ENCODE data around the gene UST.
"Not testable (repeated sequence)": the region's sequence is repeated elsewhere in the genome, so short reads cannot be mapped to it uniquely, and the experiment has no call there.

The UST gene

GRCh38 chr6:149102324-149102723 is 355.5 kb downstream of the UST start:
- no peak for DNase-seq

- not testable (repeated sequence) for DNase-seq
Observed at GRCh38 chr6:149103950-149104349, 357.1 kb downstream of the UST start.

DNA sequence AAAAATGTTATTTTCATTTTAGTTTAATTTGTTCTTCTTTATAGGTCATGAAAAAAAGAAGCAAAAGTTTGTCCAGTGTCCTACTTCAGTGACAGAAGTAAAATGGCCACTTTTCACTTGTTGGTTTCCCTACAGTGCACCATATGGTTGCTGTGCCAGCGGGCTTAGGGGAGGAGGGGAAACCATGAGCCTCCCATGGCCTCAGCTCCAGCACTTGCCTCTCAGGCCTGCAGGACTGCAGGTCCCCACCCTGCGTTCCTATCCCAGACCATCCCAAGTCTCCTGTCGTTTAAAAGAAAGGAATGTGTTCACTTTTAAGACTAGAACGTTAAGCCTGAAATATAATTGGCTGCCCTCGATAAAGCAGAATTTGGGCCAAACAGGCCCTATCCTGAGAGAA is 360.7 kb downstream of the UST start:
- no peak for DNase-seq

- DNase-seq = no peak
Observed at GRCh38 chr6:149108038-149108748, 361.4 kb downstream of the UST start.

GRCh38 chr6:149108749-149109100 is 361.9 kb downstream of the UST start:
- no peak for DNase-seq

- no peak for DNase-seq
Observed at GRCh38 chr6:149109397-149110070, 362.7 kb downstream of the UST start.

- no peak for DNase-seq
Observed at GRCh38 chr6:149111556-149112115, 364.8 kb downstream of the UST start.

GRCh38 chr6:149112976-149113375 is 366.1 kb downstream of the UST start:
- no peak for DNase-seq

DNA sequence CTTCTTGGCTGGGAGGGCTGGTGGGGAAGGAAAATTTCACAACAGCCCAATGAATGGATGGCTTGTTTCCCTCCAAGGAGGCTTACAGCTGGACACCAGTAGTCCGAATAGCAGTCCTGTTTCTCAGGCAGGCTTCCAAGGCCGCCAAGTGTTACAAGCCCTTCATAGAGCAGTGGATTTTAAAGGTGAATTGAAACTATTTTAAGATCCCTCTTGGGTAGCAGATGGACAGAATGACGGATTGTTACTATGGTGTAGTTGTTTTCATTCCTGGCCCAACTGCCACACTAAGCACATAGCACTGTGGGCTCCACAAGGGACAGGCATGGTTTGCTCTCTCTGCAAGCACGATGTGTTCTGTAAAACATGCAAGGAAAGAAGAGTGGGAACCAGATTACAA is 367.3 kb downstream of the UST start:
- DNase-seq = no peak

DNA sequence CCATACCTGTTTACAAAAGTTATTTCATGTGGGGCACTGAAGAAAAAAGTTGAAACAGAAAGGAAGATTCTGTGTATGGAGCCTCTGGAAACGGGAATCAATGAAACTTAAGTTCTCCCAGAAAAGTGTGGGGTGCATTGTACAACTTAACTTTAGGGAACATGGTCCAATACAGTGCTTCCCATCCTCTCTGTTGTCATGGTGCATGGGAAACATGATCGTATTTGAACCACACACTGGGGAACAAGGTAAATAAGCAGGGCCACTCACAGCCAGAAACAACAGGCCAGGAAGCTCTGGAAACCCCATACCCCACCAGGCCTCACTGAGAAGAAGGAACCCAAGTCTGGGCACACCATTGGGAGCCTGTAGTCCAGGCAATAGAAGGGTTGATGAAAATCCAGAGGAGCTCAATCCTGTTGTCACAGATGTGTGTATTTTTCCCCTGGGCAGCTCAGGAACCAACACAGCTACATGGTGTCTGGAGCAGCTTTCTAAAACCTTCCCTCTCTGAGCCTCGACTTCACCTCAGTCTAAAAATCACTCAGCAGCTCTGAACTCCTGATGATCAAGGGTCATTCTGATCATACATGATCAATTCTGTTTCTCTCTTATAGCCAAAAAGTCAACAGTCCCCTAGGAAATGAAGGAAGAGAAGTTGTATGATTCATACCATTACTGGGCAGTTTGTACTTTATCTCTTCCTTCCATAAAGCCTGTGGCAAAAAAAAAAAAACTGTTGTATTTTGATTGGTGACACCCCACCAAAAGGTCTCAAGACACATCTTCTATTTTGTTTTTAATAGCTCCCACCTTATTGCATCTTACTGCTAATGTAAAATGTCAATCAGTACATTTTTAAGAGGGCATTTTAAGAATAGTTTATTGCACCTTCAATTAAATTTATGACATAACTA is 372.2 kb downstream of the UST start:
- DNase-seq = no peak

- DNase-seq = no peak
Observed at GRCh38 chr6:149122850-149123821, 376.3 kb downstream of the UST start.

GRCh38 chr6:149125309-149125708 is 378.5 kb downstream of the UST start:
- DNase-seq = no peak
